GM21825 (cell line): Measurements from ENCODE around the gene DPYSL3.

Experiments
- ATAC-seq: cut with Tn5 transposase; IDR thresholded peaks from one replicate; pipeline ENCODE4 v1.9.1; 2021; ENCODE audit warnings: mild to moderate bottlenecking, moderate library complexity; ENCODE audit not compliant: unreplicated experiment

DPYSL3 gene

GRCh38 chr5:147474140-147474539, 35.7 kb downstream of the DPYSL3 start:
- no peak for ATAC-seq

DNA sequence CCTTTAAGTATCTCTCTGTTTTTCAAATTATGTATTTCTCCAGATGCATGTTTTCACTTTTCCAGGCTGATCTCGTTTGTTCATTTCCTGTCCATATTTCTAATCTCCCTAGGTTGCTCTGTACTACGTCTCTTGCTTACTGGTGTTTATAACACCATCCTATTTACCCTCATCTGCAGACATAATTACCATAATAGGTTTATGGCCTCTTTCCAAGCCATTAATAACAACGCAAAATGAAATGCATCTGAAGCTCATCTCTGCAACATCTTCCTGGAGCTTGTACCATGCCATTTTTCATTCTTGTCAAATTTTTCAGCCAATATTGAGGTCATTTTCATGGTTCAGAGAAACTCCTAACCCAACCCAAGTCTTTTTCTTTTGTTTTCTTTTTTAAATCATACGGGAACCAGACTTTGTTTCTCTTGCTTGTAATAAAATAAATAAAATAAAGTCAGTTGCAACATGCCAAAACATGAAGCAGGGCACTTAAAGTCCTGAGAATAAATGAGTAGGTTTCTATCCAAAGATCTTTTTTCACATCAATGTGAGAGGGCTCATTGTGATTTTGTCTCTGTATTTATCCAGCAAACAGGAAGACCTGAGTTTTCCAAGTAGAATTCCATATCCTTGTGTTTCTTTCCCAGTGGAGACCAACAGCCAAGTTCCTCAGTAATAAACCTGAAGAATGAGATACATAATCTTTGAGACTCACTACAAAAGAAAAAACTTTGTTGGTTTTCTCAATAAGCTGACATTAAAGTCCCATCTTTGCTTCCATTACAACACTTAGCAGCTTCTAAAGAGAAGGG, 37.0 kb downstream of the DPYSL3 start:
- no peak for ATAC-seq

DNA sequence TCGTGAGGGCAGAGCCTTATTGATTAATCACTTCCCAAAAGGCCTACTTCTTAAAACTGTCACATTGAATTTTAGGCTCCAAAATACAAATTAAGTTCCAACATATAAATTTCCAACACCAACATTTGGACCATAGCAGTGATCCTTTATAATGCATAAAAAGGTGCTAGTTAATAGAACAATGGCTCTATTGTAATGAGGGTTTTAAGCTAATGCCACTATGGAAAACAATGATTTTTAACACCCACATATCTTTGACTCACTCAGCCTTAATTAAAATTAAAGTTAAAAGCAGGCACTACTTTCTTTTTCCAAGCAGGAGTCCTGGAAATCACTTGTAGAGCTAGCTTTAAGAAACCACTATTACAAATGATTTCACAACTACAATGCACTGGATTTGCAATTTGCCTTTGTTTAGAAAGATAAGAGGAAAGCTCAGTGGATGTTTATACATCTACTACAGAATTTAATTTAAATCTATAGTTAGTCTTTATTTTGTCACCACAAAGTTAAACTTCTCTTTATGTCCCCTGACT, 41.8 kb downstream of the DPYSL3 start:
- ATAC-seq: no peak

GRCh38 chr5:147466360-147466980, 43.4 kb downstream of the DPYSL3 start:
- ATAC-seq: no peak

GRCh38 chr5:147465747-147466146, 44.1 kb downstream of the DPYSL3 start:
- ATAC-seq: no peak

DNA sequence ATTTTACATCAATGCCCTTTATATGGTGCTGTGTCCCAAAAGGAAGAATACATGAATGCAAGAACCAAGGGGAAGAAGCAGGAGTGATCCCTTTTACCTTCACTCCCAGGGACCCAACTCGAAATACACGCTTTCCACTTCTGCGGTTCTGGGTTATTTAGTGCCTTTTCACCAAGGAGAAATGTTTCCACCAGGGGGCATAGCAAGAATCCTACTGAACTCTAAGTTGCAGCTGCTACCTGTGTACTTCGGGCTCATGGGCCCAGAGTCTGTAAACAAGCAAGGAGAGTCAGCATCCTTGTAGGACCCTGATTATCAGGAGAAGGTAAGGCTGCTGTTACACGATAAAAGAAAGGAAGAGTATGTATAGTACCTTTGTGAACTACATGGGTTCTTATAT, 45.7 kb downstream of the DPYSL3 start:
- no peak for ATAC-seq

GRCh38 chr5:147461915-147462314, 48.0 kb downstream of the DPYSL3 start:
- no peak for ATAC-seq

DNA sequence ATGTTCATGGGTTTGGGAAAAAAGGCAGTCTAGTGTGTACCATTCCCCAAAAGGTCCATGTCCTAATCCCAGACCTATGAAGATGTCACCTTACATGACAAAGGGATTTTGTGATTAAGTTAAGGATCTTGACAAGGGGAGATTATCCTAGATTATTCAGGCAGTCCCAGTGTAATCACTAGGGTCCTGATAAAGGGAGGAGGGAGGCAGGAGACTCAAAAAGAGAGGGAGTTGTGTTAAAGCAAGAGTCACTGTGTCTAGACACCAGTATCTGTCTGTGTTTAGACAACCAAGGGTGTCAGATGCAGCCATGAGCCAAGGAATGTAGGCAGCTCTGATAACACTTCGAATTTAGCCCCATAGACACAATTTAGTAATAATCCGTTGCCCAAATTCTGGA, 49.5 kb downstream of the DPYSL3 start:
- no peak for ATAC-seq

GRCh38 chr5:147458581-147458980, 51.3 kb downstream of the DPYSL3 start:
- no peak for ATAC-seq

GRCh38 chr5:147455822-147456450, 53.9 kb downstream of the DPYSL3 start:
- ATAC-seq: no peak

- ATAC-seq: no peak
These were observed 54.7 kb downstream of the DPYSL3 start for GRCh38 chr5:147454996-147455677.

- ATAC-seq: peak; percentile 79
These were observed 55.7 kb downstream of the DPYSL3 start for GRCh38 chr5:147453875-147454814.

DNA sequence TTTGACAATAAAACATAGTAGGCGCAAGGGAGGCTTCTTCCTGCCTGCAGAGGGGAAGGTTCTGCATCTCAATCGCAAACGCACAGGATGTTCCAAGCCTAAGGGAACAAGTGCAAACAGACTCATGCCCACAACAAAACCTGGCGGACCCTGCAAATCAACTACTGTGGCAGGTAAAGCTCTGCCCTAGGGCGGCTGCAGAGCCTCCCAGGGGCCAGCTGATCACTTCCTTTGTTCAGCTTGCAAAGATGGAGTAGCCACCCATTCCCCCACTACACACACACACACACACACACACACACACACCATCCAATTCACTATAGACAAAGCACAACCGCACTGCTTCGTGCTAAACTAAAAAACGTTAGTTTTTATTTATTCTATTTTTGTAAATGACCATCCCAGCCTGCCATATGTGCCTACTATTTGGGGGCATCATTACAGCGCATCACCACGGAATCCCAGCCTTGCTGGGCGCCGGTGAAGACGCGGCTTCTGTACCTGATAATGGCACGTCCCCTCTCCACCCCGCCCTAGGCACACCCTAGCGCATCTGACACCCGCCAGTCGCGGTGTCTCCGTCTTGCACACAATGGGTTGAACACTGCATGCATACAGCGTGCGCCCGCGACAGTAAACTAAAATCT, 57.6 kb downstream of the DPYSL3 start:
- no peak for ATAC-seq

- ATAC-seq: no peak
These were observed 58.7 kb downstream of the DPYSL3 start for GRCh38 chr5:147451193-147451592.

GRCh38 chr5:147450606-147451005, 59.3 kb downstream of the DPYSL3 start:
- no peak for ATAC-seq

GRCh38 chr5:147448766-147449165, 61.1 kb downstream of the DPYSL3 start:
- no peak for ATAC-seq

- no peak for ATAC-seq
These were observed 63.3 kb downstream of the DPYSL3 start for GRCh38 chr5:147446523-147446922.

GRCh38 chr5:147445917-147446316, 64.0 kb downstream of the DPYSL3 start:
- ATAC-seq: no peak

DNA sequence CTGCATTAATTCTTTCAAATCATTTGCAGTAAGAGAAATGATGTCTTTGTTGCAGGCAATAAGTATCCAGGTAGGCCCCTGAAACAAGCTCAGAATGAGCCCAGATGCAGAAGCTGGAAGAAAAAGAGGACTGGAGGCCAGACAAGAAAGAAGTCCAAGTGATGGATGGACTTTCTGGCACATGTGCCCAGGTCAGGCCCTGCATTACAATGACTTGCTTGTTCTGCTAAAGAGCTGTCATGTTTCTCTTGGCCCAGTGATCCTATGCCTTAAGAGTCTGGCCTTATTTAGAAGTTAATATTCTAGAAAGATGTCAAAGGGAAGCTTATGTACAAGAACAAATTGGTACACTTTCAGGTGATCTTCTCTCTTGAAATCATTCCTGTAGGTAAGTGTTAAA, 64.8 kb downstream of the DPYSL3 start:
- ATAC-seq: no peak

- ATAC-seq: no peak
These were observed 67.6 kb downstream of the DPYSL3 start for GRCh38 chr5:147442224-147442623.
